Measurements from ENCODE around the gene VSTM1.

VSTM1 gene

DNA sequence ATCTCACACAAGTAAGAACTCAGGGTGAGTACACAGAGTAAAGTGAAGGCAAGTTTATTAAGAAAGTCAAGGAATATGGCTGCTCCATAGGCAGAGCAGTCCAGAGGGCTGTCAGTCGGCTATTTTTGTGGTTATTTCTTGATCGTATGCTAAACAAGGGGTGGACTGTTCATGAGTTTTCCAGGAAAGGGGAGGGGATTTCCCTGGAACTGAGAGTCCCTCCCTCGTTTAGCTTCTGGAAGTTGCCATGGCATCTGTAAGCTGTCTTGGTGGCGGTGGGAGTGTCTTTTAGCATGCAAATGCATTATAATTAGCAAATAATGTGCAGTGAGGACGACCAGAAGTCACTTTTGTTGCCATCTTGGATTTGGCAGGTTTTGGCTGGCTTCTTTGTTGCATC lies 5.8 kb upstream of the VSTM1 start:
- Histone ChIP-seq H3K4me3 (ENCODE audit: low read length) (no peak overlapping the region), H3K9ac (ENCODE audit: low read length) (no peak overlapping the region), H2AFZ (ENCODE audit: low read length) (no peak overlapping the region), H3K79me2 (ENCODE audit: low read length) (no peaks in the 10 kb centered on the region), H3K27ac (ENCODE audit: low read length) (no peak overlapping the region), H3K9me3 (replicated peaks; ENCODE audit: insufficient read depth, low read length) (no peaks in the 10 kb centered on the region), H4K20me1 (ENCODE audit: insufficient read depth, low read length) (no peaks in the 10 kb centered on the region), H3K27me3 (replicated peaks; ENCODE audit: insufficient read depth, low read length) (peaks cover 45% of the 10 kb centered on the region), H3K36me3 (replicated peaks; ENCODE audit: insufficient read depth, low read length) (no peaks in the 10 kb centered on the region), H3K4me2 (ENCODE audit: low read depth, low read length) (no peak overlapping the region), H3K4me1 (ENCODE audit: low read length) (no peaks in the 10 kb centered on the region), H3F3A (ENCODE audit: insufficient read depth, low read length) (no peaks in the 10 kb centered on the region), H3K9me2 (replicated peaks; ENCODE audit: insufficient read depth, low read length) (no peaks in the 10 kb centered on the region)
- no peak for DNase-seq
- no peak for TF ChIP-seq CTCF (IDR thresholded peaks at IDR 0.05; ENCODE audit: low read length)

GRCh38 chr19:54062643-54063042 lies 1.1 kb downstream of the VSTM1 start:
- H3K4me1 ChIP-seq (ENCODE audit: low read length): no peaks in the 10 kb centered on the region
- H3K36me3 ChIP-seq (replicated peaks; ENCODE audit: insufficient read depth, low read length): no peaks in the 10 kb centered on the region
- peaks cover 38% of the 10 kb centered on the region for H3K27me3 ChIP-seq (replicated peaks; ENCODE audit: insufficient read depth, low read length)
- no peak overlapping the region for H3K4me2 ChIP-seq (ENCODE audit: low read depth, low read length)
- H2AFZ ChIP-seq (ENCODE audit: low read length): no peak overlapping the region
- no peaks in the 10 kb centered on the region for H3K9me3 ChIP-seq (replicated peaks; ENCODE audit: insufficient read depth, low read length)
- DNase-seq: no peak
- no peaks in the 10 kb centered on the region for H3K79me2 ChIP-seq (ENCODE audit: low read length)
- H3K9ac ChIP-seq (ENCODE audit: low read length): no peak overlapping the region
- no peak overlapping the region for H3K27ac ChIP-seq (ENCODE audit: low read length)
- no peak overlapping the region for H3K4me3 ChIP-seq (ENCODE audit: low read length)
- no peaks in the 10 kb centered on the region for H3F3A ChIP-seq (ENCODE audit: insufficient read depth, low read length)
- no peaks in the 10 kb centered on the region for H4K20me1 ChIP-seq (ENCODE audit: insufficient read depth, low read length)
- TF ChIP-seq EZH2phosphoT487 (IDR thresholded peaks at IDR 0.05; ENCODE audit: low read length) (no peak), CTCF (IDR thresholded peaks at IDR 0.05; ENCODE audit: low read length) (no peak), EZH2 (optimal IDR thresholded peaks at IDR 0.05; ENCODE audit: low read depth, low read length) (no peak)
- no peaks in the 10 kb centered on the region for H3K9me2 ChIP-seq (replicated peaks; ENCODE audit: insufficient read depth, low read length)

DNA sequence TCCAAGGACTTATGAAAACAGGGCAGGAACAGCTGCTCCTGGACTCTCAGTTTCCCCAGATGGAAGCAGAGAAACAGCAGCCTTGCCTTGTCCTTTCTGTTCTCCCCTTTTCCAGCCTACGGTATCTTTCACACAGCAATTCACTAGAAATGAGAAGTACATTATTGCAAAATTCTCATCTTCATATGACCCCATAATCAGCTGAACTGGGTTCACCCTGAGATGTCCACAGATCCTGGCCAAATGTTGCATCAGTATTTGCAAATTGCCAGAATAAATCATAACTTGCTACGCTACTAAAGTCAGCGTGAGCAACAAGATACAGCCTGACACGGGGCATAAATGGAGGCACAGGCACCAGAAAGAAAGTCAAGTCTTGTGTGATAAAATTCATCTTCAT lies 16.1 kb downstream of the VSTM1 start:
- Histone ChIP-seq H3K9me2 (replicated peaks; ENCODE audit: insufficient read depth, low read length) (no peaks in the 10 kb centered on the region), H4K20me1 (ENCODE audit: insufficient read depth, low read length) (no peaks in the 10 kb centered on the region), H3K36me3 (replicated peaks; ENCODE audit: insufficient read depth, low read length) (no peaks in the 10 kb centered on the region), H3K27ac (ENCODE audit: low read length) (no peak overlapping the region), H3K9ac (ENCODE audit: low read length) (no peak overlapping the region), H3F3A (ENCODE audit: insufficient read depth, low read length) (no peaks in the 10 kb centered on the region), H3K4me2 (ENCODE audit: low read depth, low read length) (no peak overlapping the region), H3K4me3 (ENCODE audit: low read length) (no peak overlapping the region), H3K79me2 (ENCODE audit: low read length) (no peaks in the 10 kb centered on the region), H3K4me1 (ENCODE audit: low read length) (no peaks in the 10 kb centered on the region), H3K9me3 (replicated peaks; ENCODE audit: insufficient read depth, low read length) (no peaks in the 10 kb centered on the region), H3K27me3 (replicated peaks; ENCODE audit: insufficient read depth, low read length) (peaks cover 38% of the 10 kb centered on the region), H2AFZ (ENCODE audit: low read length) (no peak overlapping the region)
- DNase-seq: no peak
- TF ChIP-seq CTCF (IDR thresholded peaks at IDR 0.05; ENCODE audit: low read length) (no peak), EZH2 (optimal IDR thresholded peaks at IDR 0.05; ENCODE audit: low read depth, low read length) (no peak), EZH2phosphoT487 (IDR thresholded peaks at IDR 0.05; ENCODE audit: low read length) (no peak)

GRCh38 chr19:54045771-54046170 lies 17.9 kb downstream of the VSTM1 start:
- Histone ChIP-seq H3K79me2 (ENCODE audit: low read length) (no peaks in the 10 kb centered on the region), H4K20me1 (ENCODE audit: insufficient read depth, low read length) (no peaks in the 10 kb centered on the region), H3K4me2 (ENCODE audit: low read depth, low read length) (no peak overlapping the region), H3K27ac (ENCODE audit: low read length) (no peak overlapping the region), H3K36me3 (replicated peaks; ENCODE audit: insufficient read depth, low read length) (no peaks in the 10 kb centered on the region), H3K9me2 (replicated peaks; ENCODE audit: insufficient read depth, low read length) (no peaks in the 10 kb centered on the region), H3K9ac (ENCODE audit: low read length) (no peak overlapping the region), H3K27me3 (replicated peaks; ENCODE audit: insufficient read depth, low read length) (peaks cover 38% of the 10 kb centered on the region), H3K4me3 (ENCODE audit: low read length) (no peak overlapping the region), H3K4me1 (ENCODE audit: low read length) (no peaks in the 10 kb centered on the region), H2AFZ (ENCODE audit: low read length) (no peak overlapping the region), H3K9me3 (replicated peaks; ENCODE audit: insufficient read depth, low read length) (no peaks in the 10 kb centered on the region), H3F3A (ENCODE audit: insufficient read depth, low read length) (no peaks in the 10 kb centered on the region)
- TF ChIP-seq EZH2phosphoT487 (IDR thresholded peaks at IDR 0.05; ENCODE audit: low read length): no peak
- no peak for TF ChIP-seq CTCF (IDR thresholded peaks at IDR 0.05; ENCODE audit: low read length)
- TF ChIP-seq EZH2 (optimal IDR thresholded peaks at IDR 0.05; ENCODE audit: low read depth, low read length): no peak
- DNase-seq: no peak
